T-helper 2 cell treated with Interferon-gamma antibody and Interleukin-4, amounts not matched to agents 100 ng/mL and 5 ng/mL, for 36 hours (primary cell): ENCODE data around the gene CCDC190. TPM values are rescaled to one million over a fixed set of nuclear protein-coding genes. Genes with fewer than 3 reads are reported as not detected.
"Not testable (repeated sequence)": the region's sequence is repeated elsewhere in the genome, so short reads cannot be mapped to it uniquely, and the experiment has no call there.

ENCODE experiments used
- intact Hi-C: fragments of 100-400 bp; cut with micrococcal nuclease; formaldehyde crosslinking; loops from one replicate; pipeline ENCODE4 v1.15.1; 2023
- total RNA-seq: library from RNA; stranded (reverse); gene quantifications from 2 replicates; pipeline ENCODE4 v1.2.3, GENCODE V29; 2022

The CCDC190 gene
- total RNA-seq, 1 donor from 2014 or later = not detected

DNA sequence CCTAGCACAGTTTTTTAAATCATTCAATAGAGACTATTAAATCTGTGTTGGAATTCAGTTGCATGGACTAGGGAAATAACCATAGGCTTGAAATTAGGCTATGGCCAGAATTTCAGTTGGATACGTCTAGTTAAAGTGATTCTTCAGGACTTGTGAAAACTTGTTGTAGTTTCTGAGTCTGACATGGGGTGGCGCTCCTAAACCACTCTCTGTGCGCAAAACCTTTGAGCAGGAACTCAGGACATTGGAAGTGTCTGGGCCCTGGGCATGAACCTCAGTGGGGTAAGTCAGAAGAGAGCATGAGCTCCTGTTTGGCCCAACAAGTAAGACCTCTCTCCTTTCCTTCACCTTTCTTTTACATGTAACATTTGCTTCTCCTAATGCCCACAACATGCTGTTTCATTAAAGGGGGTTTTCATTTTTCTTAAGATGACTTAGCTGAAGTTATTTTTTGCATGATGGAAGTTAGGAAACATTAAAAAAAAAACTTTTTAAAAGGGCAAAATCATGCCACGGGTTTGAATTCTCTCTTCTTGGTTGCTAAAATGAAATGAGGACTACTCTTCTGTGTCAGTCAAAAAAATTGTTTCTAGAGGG, 17.1 kb upstream of the CCDC190 start:
- intact Hi-C loops = loop anchor here (1.0 kb wide), 1 partner anchor 438 kb away; no protein-coding TSS in a partner anchor

DNA sequence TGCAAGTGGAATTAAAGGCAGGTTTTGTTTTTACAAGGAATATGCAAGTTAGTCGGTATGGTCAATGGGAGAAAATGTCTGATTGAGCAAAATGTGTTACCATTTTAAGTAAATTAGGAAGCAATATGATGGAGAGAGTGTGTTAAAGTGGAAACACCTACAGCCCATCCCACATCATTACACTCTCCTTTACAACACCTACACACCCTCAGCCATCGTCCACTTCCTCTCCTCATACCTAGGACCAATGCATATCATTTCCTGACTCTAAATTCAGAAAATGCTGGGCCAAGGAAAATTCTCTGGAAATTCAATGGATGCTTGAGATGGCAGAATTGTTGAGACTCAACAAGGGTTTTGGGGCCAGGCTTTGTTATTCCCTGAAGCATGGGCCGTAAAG, 16.4 kb upstream of the CCDC190 start:
- intact Hi-C loops = no loop called here

DNA sequence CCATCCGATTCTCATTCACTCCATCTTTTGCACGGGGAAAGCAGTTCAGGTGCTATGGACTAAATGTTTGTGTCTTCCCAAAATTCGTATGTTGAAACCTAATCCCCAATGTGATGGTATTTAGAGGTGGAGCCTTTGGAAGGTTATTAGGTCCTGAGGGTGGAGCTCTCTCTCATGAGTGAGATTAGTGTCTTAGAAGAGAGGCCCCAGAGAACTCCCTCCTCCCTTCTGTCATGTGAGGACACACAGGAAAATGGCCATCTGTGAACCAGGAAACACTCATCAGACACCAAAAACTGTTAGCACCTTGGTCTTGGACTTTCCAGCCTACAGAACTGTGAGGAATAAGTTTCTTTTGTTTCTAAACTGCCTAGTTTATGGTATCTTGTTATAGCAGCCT, 15.8 kb upstream of the CCDC190 start:
- intact Hi-C loops = no loop called here

DNA sequence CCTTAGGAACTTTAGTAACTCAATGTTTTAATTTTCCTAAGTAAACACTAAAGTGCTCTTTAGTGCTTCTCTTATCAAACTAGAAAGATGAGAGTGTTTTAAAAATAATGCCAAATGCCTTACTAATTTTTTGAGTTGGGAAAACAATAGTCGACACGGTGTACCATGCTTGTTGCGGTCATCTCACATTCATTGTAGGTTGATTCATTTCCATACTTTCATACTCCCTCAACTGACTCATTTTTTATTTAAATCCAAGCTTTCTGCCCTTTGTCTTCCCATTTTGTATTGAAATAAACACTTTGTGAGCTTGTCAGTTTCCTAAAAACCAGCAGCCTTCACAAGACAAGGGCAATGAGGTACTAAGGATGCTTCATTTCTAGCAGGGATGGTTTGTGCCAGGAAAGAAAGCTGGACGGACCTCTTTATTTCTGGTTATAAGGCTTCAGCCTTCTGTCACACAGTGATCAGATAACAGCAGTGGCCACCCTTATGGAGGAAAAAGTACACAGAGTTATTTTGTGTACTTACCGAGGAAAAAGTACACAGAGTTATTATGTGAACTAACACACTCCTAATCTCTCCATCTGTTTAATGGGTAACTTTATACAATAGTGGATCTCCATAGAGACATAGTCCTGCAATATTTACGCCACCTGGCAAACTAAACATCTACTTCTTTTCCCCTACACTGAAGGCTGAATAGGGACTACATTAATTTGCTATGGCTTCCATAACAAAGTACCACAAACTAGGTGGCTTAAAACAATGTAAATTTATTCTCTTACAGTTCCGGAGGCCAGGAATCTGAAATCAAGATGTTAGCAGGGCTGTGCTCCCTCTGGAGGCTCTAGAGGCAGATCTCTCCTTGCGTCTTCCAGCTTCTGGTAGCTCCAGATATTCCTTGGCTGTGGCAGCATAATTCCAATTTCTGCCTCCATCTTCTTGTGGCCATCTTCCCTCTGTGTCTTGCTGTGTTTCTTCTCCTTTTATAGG, 13.0 kb upstream of the CCDC190 start:
- intact Hi-C loops = no loop called here

DNA sequence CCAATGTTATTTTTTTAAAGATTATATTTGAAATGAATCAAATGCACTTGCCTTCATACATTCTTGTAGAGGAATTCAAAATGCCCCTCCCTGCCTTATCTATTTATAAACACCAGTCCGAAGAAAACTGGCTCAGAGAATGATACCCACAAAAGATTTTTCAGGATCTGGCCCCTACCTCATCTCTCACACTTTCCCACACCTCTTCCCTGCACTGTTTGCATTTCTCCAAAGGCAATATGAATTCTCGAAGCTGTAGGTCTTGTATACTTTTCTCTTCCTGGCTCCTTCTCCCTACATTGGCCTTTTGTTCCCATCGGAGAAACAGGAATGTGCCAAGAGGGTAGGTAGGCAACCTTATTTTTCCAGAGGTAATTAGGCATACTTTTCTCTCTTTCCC, 12.0 kb upstream of the CCDC190 start:
- intact Hi-C loops = no loop called here

DNA sequence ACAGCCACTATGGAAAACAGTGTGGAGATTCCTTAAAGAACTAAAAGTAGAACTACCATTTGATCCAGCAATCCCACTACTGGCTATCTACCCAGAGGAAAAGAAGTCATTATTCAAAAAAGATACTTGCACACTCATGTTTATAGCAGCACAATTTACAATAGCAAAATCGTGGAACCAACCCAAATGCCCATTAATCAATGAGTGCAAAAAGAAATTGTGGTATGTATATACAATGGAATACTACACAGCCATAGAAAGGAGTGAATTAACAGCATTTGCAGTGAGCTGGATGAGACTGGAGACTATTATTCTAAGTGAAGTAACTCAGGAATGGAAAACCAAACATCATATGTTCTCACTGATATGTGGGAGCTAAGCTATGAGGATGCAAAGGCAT, 10.4 kb upstream of the CCDC190 start:
- intact Hi-C loops = not testable (repeated sequence)

DNA sequence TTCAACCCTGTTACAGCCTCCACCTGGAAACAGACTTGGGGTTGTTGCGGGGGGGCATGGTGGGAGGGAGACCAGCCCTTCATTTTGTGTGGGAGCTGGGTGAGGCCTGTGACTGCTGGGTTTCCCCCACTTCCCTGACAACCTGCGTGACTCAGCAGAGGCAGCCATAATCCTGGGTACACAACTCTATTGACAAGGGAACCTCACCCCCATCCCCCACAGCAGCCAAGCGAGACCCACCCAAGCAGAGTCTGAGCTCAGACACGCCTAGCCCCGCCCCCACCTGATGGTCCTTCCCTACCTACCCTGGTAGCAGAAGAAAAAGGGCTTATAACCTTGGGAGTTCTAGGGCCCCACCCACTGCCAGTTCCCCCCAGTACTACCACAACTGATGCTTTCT, 8.0 kb upstream of the CCDC190 start:
- intact Hi-C loops = no loop called here

DNA sequence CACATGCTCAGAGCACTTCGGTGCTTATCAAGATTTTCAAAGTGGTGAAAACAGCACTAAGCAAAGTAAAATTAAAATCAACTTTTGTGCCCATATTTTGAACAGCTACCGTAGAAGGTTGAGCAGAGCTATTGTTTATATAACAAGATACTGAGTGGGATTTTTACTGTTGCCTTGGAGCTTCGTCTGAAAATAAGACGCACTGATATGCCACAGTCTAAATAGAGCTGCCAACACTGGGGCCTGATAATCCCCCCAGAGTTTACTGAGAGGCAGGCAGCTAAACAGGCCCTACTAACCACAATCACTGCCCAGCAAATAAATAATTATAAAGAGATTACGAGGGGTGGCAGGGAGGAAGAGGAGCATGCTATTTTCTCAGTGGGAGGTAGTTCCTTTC, 650 bp upstream of the CCDC190 start:
- intact Hi-C loops = no loop called here

DNA sequence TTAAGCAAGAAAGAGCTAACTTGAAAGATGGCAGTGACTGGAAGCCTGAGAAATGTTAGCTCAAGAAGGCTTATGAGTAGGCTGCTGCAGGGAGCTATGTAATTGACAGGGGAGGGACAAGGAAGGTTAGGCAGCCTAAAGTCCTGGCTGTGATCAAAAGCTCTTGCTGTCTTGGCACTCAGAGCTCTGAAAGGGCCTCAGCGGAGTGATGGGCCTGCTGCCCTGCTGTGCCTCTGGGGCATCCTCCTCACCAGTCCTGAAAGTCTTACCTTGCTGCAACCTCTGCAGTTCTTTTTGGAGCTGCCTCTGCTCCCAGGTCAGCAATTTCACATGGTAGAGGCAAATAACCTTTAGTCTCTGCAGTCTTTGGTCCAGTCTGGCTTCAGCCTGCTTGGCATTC, 1.8 kb downstream of the CCDC190 start:
- intact Hi-C loops = no loop called here

DNA sequence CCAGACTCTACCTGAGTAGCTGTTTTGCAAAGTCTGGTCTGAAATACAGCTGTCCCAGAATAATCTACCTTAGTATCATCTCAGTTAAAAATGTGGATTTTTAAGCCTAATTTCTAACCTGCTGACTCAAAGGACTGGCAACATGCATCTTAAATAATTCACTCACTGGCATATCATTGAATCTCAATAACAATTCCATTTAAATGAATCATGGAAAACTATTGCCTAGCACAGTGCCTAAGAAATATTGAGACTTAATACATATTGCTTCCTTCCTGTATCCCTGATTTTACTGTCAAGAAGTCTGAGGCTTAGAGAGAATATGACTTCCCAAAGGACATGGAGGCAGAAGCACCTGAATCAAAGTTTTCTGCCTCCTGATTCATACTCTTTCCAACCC, 3.1 kb downstream of the CCDC190 start:
- intact Hi-C loops = no loop called here

DNA sequence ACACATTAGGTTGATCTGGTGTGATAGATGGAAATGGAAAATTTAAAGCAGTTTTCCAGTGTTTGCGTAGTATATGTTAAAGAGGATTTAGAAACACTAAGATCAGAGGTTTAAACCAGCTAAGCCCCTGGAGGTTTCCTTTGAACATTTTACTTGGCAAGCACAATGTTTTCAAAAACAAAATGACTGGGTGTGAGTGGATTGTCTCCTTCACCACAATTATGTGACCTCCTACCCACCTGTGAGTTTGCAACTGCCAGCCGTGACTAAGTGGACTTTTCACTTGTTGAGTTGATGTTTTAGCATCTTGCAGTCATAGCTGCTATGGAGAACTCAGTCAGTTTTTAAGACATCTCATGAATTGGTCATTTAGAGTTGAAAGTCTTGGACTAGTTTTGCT, 4.7 kb downstream of the CCDC190 start:
- intact Hi-C loops = no loop called here

DNA sequence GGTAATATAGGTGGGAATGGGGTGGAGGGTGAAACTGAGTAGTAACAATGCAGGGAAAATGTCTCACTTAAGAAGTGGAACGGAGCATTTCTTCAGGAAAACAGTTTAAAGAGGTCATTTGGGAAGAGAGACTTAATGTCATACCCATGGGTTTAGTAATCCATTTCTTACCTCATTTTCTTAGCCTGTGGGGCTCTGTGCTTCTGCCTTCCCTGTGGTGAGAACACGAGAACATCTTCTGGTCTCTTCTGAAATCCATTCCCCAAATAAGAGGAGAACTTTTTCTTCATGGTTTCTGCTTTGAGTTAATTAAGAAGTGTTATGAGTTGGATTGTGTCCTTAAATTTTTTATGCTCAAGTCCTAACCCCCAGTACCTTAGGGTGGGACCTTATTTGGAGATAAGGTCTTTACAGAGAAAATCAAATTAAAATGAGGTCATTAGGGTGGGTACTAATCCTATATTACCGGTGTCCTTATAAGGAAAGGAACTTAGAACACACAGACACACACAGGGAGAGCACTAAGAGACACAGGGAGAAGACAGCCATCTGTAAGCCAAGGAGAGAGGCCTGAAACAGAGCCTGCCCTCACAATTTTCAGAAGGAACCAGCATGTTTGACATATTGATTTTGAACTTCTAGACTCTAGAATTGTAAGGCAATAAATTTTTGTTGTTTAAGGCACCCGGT, 5.4 kb downstream of the CCDC190 start:
- intact Hi-C loops = no loop called here

DNA sequence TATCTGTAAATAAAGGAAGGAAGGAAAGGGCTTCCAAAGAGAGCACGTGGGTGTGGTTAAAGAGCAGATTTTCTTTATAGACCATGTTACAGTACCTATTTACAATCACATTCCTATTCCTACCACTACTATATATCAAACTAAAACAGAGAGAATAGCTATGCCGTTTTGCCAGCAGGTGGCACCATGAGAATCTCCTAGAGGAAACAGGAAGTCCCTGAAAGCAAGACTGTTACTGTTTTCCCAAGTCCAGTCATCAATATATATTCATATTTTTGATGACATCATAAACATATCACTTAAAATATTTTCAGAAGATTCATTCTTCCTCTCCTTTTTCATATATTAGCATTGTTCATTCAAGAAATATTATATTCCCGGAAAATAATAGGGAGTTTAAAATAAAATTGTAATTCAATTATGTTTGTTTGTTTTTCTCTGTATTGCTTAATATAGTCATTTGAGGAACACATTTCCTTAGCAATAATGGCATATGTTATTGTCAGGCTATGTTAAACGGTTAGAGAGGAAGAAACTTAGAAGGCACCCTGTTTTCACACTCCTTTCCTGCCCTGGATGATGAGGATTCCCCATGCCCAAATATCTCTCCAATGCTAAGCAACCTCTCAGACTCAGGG, 6.6 kb downstream of the CCDC190 start:
- intact Hi-C loops = loop anchor here (1.0 kb wide), 1 partner anchor 461 kb away; no protein-coding TSS in a partner anchor

DNA sequence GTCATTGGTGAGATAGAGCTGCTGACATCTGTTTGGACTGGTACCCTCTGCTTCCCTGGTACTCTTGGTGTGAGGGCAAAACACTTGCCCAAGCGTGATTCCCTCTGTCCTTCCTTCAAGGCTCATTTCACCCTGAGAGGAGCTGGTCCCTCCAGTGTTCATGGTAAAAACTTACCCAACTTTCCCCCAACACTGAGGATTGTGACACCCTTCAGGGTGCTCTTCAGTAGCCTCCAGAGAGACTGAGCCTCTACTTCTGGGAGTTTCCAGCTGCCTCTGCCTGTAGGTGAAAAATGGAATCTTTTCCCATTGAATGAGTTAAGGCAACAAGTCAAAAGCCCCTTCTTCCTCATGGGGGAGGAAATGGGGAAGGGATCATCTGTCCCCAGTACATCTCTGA, 9.6 kb downstream of the CCDC190 start:
- intact Hi-C loops = no loop called here

DNA sequence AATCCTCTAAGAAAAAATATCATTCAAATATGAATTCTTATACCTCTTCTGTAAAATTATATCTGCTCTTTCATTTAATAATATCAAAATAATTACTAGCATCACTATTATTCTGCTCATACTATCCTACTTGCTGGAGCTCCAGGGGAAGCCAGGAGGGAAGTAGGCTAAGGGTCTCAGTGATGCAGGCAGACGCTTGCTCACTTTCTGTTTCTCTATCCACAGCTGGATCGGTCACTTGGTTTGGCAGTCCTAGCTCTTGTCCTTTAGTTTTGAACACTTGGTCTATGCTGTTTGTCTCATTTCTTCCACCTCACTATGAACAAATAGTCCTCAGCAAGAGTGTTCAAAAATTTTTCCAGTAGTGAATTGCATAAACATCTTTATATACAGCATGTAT, 11.3 kb downstream of the CCDC190 start:
- intact Hi-C loops = loop anchor here (2.0 kb wide), 1 partner anchor 325 kb away; no protein-coding TSS in a partner anchor

DNA sequence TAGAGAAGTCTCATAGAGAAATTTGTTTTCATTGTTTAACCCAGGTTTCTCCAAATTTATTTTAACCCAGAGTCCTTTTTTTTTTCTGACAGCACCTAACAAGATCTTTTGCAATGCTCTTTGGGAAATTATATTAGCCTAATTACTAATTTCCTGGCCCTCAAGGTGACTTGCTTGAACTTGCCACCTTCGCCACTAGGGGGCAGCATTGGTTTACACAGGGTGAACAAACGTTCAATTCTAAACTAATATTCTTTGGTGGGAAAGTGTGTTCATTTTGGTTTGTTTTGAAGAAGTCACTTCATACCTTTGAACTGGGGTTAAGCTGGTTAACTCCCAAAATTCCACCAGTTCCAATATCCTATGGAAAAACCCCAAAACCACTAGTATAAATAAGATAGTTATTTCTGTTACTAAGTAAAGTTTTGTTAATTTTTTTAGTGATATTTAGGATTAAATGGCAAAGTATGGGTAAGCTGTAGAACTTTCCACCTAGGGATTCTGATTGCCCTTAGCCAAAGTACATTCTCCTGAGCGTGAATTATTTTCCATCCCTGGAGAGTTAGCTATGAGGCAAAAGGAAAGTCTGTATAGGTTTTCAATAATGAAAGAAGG, 13.0 kb downstream of the CCDC190 start:
- intact Hi-C loops = loop anchor here (2.0 kb wide), 2 partner anchors 327 to 467 kb away; no protein-coding TSS in a partner anchor

DNA sequence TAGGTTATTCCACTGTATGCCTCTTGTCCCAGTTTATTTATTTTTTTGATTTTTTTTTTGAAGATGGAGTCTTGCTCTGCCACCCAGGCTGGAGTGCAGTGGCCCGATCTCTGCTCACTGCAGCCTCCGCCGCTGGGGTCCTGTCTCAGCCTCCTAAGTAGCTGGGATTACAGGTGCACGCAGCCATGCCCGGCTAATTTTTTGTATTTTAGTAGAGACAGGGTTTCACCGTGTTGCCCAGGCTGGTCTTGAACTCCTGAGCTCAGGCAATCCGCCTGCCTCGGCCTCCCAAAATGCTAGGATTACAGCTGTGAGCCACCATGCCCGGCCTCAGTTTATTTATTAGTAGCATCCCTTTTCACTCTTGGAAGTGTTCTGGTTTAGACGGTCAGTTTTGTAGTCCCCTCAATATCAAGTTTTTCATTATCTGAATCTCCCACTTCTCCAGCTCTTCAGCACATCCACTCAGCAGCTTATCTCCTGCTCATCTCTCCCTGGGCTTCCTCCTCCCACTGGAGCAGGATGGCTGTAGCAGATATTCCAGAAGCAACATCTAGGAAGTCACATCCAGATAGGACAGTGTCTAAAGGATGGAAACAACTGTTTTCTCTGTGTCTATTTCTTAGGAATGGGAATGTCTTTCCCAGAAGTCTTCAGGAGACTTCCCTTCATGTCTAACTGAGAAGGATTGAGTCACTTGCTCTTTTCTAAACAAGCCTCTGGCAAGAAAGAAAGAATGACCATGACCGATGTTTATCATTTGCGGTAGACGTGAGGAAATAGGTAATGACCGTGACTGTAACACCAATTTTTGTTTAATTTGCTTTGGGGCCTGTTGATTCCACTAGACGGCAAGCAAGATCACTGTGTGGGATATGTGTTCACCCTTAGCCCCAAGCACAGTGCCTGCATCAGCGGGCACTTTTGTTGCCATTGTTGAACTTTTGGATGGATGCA, 14.4 kb downstream of the CCDC190 start:
- intact Hi-C loops = loop anchor here (2.0 kb wide), 1 partner anchor 468 kb away; no protein-coding TSS in a partner anchor

DNA sequence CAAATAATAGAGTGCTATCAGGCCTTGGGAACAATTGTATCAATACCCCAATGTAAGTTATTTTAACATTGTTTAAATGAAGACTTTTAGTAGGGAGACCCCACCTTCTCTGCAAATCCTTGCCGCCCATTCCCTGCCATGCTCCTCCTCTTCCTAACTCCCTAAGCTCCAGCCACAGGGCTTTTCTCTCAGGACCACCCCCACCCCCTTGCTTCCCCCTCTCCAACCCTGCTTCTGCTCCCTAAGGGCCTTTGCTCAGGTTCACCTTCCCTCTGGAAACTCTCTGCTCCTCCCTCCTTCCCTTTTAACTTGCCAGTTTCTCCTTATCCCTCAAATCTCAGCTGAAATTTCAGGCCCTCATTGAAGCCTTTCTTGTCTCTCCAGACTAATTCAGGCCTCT, 16.8 kb downstream of the CCDC190 start:
- intact Hi-C loops = no loop called here

DNA sequence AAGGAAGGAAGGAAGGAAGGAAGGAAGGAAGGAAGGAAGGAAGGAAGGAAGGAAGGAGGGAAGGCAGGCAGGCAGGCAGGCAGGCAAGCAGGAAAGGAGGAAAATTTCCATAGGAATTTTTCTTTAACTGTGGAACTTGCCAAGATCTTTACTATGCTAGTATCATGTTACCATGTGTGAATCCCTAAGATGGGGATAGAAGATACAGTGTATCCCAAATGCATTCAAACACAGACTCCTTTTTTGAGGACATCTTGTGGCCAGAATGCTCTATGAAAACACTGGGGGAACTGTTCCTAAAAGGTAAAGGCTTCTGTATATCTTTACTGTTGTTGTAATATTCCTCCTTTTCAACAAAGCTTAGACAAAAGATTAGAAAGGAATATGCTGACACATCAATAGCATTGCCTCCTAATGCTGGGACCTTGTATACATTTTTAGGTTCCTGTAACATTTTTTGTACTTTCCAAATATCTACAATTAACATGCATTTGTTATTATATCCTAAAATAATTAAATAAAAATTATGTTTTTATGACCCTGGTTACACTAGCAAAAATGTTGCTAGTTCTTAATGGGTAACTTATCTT, 20.6 kb downstream of the CCDC190 start:
- intact Hi-C loops = no loop called here
